ENCODE data around the gene MTHFD2L.

Gene MTHFD2L

GRCh38 chr4:74287164-74287563, 129.2 kb downstream of the MTHFD2L start:
- Histone ChIP-seq H3K4me3 (ENCODE audit: low read depth in 1 of 2, low read length in 2 of 2) (no peak overlapping the region), H3K9me3 (ENCODE audit: control insufficient read depth in 1 of 2, low read length in 2 of 2) (no peaks in the 10 kb centered on the region), H3K36me3 (ENCODE audit: control insufficient read depth in 1 of 2, insufficient read depth in 2 of 2, low read length in 2 of 2) (peaks cover 0 to 7% of the 10 kb centered on the region in 2 donors), H3K27me3 (ENCODE audit: low read depth, low read length) (no peaks in the 10 kb centered on the region), H3K27ac (ENCODE audit: low read length) (no peak overlapping the region), H3K4me1 (ENCODE audit: control insufficient read depth in 1 of 2, insufficient read depth in 2 of 2, low read length in 2 of 2) (no peaks in the 10 kb centered on the region)

- H3K4me3 ChIP-seq (ENCODE audit: low read depth in 1 of 2, low read length in 2 of 2) = no peak overlapping the region
- no peaks in the 10 kb centered on the region for H3K4me1 ChIP-seq (ENCODE audit: control insufficient read depth in 1 of 2, insufficient read depth in 2 of 2, low read length in 2 of 2)
- H3K27ac ChIP-seq (ENCODE audit: low read length) = no peak overlapping the region
- no peaks in the 10 kb centered on the region for H3K27me3 ChIP-seq (ENCODE audit: low read depth, low read length)
- peaks cover 0 to 7% of the 10 kb centered on the region in 2 donors for H3K36me3 ChIP-seq (ENCODE audit: control insufficient read depth in 1 of 2, insufficient read depth in 2 of 2, low read length in 2 of 2)
- no peaks in the 10 kb centered on the region for H3K9me3 ChIP-seq (ENCODE audit: control insufficient read depth in 1 of 2, low read length in 2 of 2)
Measured at GRCh38 chr4:74287791-74288190, 129.9 kb downstream of the MTHFD2L start.

GRCh38 chr4:74291471-74291870, 133.6 kb downstream of the MTHFD2L start:
- Histone ChIP-seq H3K9me3 (ENCODE audit: control insufficient read depth in 1 of 2, low read length in 2 of 2) (no peaks in the 10 kb centered on the region), H3K4me1 (ENCODE audit: control insufficient read depth in 1 of 2, insufficient read depth in 2 of 2, low read length in 2 of 2) (no peaks in the 10 kb centered on the region), H3K36me3 (ENCODE audit: control insufficient read depth in 1 of 2, insufficient read depth in 2 of 2, low read length in 2 of 2) (no peaks in the 10 kb centered on the region), H3K27me3 (ENCODE audit: low read depth, low read length) (no peaks in the 10 kb centered on the region), H3K4me3 (ENCODE audit: low read depth in 1 of 2, low read length in 2 of 2) (no peak overlapping the region), H3K27ac (ENCODE audit: low read length) (no peak overlapping the region)

- Histone ChIP-seq H3K36me3 (ENCODE audit: control insufficient read depth in 1 of 2, insufficient read depth in 2 of 2, low read length in 2 of 2) (no peaks in the 10 kb centered on the region), H3K27ac (ENCODE audit: low read length) (no peak overlapping the region), H3K4me3 (ENCODE audit: low read depth in 1 of 2, low read length in 2 of 2) (no peak overlapping the region)
Measured at GRCh38 chr4:74292111-74292870, 134.4 kb downstream of the MTHFD2L start.

GRCh38 chr4:74293558-74293957, 135.6 kb downstream of the MTHFD2L start:
- Histone ChIP-seq H3K4me1 (ENCODE audit: control insufficient read depth in 1 of 2, insufficient read depth in 2 of 2, low read length in 2 of 2) (no peaks in the 10 kb centered on the region), H3K4me3 (ENCODE audit: low read depth in 1 of 2, low read length in 2 of 2) (no peak overlapping the region), H3K36me3 (ENCODE audit: control insufficient read depth in 1 of 2, insufficient read depth in 2 of 2, low read length in 2 of 2) (no peaks in the 10 kb centered on the region), H3K27me3 (ENCODE audit: low read depth, low read length) (no peaks in the 10 kb centered on the region), H3K9me3 (ENCODE audit: control insufficient read depth in 1 of 2, low read length in 2 of 2) (no peaks in the 10 kb centered on the region), H3K27ac (ENCODE audit: low read length) (no peak overlapping the region)

More at GRCh38 chr4:74292111-74292870, 134.4 kb downstream of the MTHFD2L start:
- Histone ChIP-seq H3K9me3 (ENCODE audit: control insufficient read depth in 1 of 2, low read length in 2 of 2) (no peaks in the 10 kb centered on the region), H3K27me3 (ENCODE audit: low read depth, low read length) (no peaks in the 10 kb centered on the region), H3K4me1 (ENCODE audit: control insufficient read depth in 1 of 2, insufficient read depth in 2 of 2, low read length in 2 of 2) (no peaks in the 10 kb centered on the region)

GRCh38 chr4:74294681-74295080, 136.8 kb downstream of the MTHFD2L start:
- Histone ChIP-seq H3K36me3 (ENCODE audit: control insufficient read depth in 1 of 2, insufficient read depth in 2 of 2, low read length in 2 of 2) (no peaks in the 10 kb centered on the region), H3K4me3 (ENCODE audit: low read depth in 1 of 2, low read length in 2 of 2) (no peak overlapping the region), H3K27me3 (ENCODE audit: low read depth, low read length) (no peaks in the 10 kb centered on the region), H3K9me3 (ENCODE audit: control insufficient read depth in 1 of 2, low read length in 2 of 2) (no peaks in the 10 kb centered on the region), H3K4me1 (ENCODE audit: control insufficient read depth in 1 of 2, insufficient read depth in 2 of 2, low read length in 2 of 2) (no peaks in the 10 kb centered on the region), H3K27ac (ENCODE audit: low read length) (no peak overlapping the region)

GRCh38 chr4:74297539-74297938, 139.6 kb downstream of the MTHFD2L start:
- no peaks in the 10 kb centered on the region for H3K9me3 ChIP-seq (ENCODE audit: control insufficient read depth in 1 of 2, low read length in 2 of 2)
- H3K4me1 ChIP-seq (ENCODE audit: control insufficient read depth in 1 of 2, insufficient read depth in 2 of 2, low read length in 2 of 2) = no peaks in the 10 kb centered on the region
- no peak overlapping the region for H3K4me3 ChIP-seq (ENCODE audit: low read depth in 1 of 2, low read length in 2 of 2)
- no peaks in the 10 kb centered on the region for H3K27me3 ChIP-seq (ENCODE audit: low read depth, low read length)
- no peak overlapping the region for H3K27ac ChIP-seq (ENCODE audit: low read length)
- no peaks in the 10 kb centered on the region for H3K36me3 ChIP-seq (ENCODE audit: control insufficient read depth in 1 of 2, insufficient read depth in 2 of 2, low read length in 2 of 2)

GRCh38 chr4:74304095-74304625, 146.2 kb downstream of the MTHFD2L start:
- Histone ChIP-seq H3K4me3 (ENCODE audit: low read depth in 1 of 2, low read length in 2 of 2) (no peak overlapping the region), H3K4me1 (ENCODE audit: control insufficient read depth in 1 of 2, insufficient read depth in 2 of 2, low read length in 2 of 2) (no peaks in the 10 kb centered on the region), H3K9me3 (ENCODE audit: control insufficient read depth in 1 of 2, low read length in 2 of 2) (no peaks in the 10 kb centered on the region), H3K27ac (ENCODE audit: low read length) (no peak overlapping the region), H3K27me3 (ENCODE audit: low read depth, low read length) (no peaks in the 10 kb centered on the region), H3K36me3 (ENCODE audit: control insufficient read depth in 1 of 2, insufficient read depth in 2 of 2, low read length in 2 of 2) (no peaks in the 10 kb centered on the region)

GRCh38 chr4:74305000-74305399, 147.1 kb downstream of the MTHFD2L start:
- Histone ChIP-seq H3K4me3 (ENCODE audit: low read depth in 1 of 2, low read length in 2 of 2) (no peak overlapping the region), H3K4me1 (ENCODE audit: control insufficient read depth in 1 of 2, insufficient read depth in 2 of 2, low read length in 2 of 2) (no peaks in the 10 kb centered on the region), H3K27ac (ENCODE audit: low read length) (no peak overlapping the region), H3K36me3 (ENCODE audit: control insufficient read depth in 1 of 2, insufficient read depth in 2 of 2, low read length in 2 of 2) (no peaks in the 10 kb centered on the region), H3K9me3 (ENCODE audit: control insufficient read depth in 1 of 2, low read length in 2 of 2) (no peaks in the 10 kb centered on the region), H3K27me3 (ENCODE audit: low read depth, low read length) (no peaks in the 10 kb centered on the region)

- H3K4me1 ChIP-seq (ENCODE audit: control insufficient read depth in 1 of 2, insufficient read depth in 2 of 2, low read length in 2 of 2) = no peaks in the 10 kb centered on the region
- H3K4me3 ChIP-seq (ENCODE audit: low read depth in 1 of 2, low read length in 2 of 2) = no peak overlapping the region
- no peaks in the 10 kb centered on the region for H3K9me3 ChIP-seq (ENCODE audit: control insufficient read depth in 1 of 2, low read length in 2 of 2)
- no peaks in the 10 kb centered on the region for H3K27me3 ChIP-seq (ENCODE audit: low read depth, low read length)
- no peak overlapping the region for H3K27ac ChIP-seq (ENCODE audit: low read length)
- H3K36me3 ChIP-seq (ENCODE audit: control insufficient read depth in 1 of 2, insufficient read depth in 2 of 2, low read length in 2 of 2) = no peaks in the 10 kb centered on the region
Measured at GRCh38 chr4:74307170-74307569, 149.3 kb downstream of the MTHFD2L start.

- H3K9me3 ChIP-seq (ENCODE audit: control insufficient read depth in 1 of 2, low read length in 2 of 2) = no peaks in the 10 kb centered on the region
- H3K27ac ChIP-seq (ENCODE audit: low read length) = no peak within 1 kb of the TSS
- H3K27me3 ChIP-seq (ENCODE audit: low read depth, low read length) = no peaks in the 10 kb centered on the region
- H3K4me3 ChIP-seq (ENCODE audit: low read depth in 1 of 2, low read length in 2 of 2) = no peak within 1 kb of the TSS
- H3K4me1 ChIP-seq (ENCODE audit: control insufficient read depth in 1 of 2, insufficient read depth in 2 of 2, low read length in 2 of 2) = no peaks in the 10 kb centered on the region
- H3K36me3 ChIP-seq (ENCODE audit: control insufficient read depth in 1 of 2, insufficient read depth in 2 of 2, low read length in 2 of 2) = no peaks in the 10 kb centered on the region
Measured at GRCh38 chr4:74308215-74308614, 150.3 kb downstream of the MTHFD2L start, which contains the start of gene EPGN. TSS of gene EPGN (plus strand) at chr4:74308470. CDS start at chr4:74308534, 64 bp downstream.

GRCh38 chr4:74309223-74309622, 151.3 kb downstream of the MTHFD2L start:
- Histone ChIP-seq H3K27me3 (ENCODE audit: low read depth, low read length) (no peaks in the 10 kb centered on the region), H3K36me3 (ENCODE audit: control insufficient read depth in 1 of 2, insufficient read depth in 2 of 2, low read length in 2 of 2) (no peaks in the 10 kb centered on the region), H3K27ac (ENCODE audit: low read length) (no peak overlapping the region), H3K4me3 (ENCODE audit: low read depth in 1 of 2, low read length in 2 of 2) (no peak overlapping the region), H3K4me1 (ENCODE audit: control insufficient read depth in 1 of 2, insufficient read depth in 2 of 2, low read length in 2 of 2) (no peaks in the 10 kb centered on the region), H3K9me3 (ENCODE audit: control insufficient read depth in 1 of 2, low read length in 2 of 2) (no peaks in the 10 kb centered on the region)

Data from muscle layer of duodenum (tissue), 2 donors.